ENCODE data around the gene TCAIM. TPM values are rescaled to one million over a fixed set of nuclear protein-coding genes. Genes with fewer than 3 reads are reported as not detected.
"Not testable (repeated sequence)": the region's sequence is repeated elsewhere in the genome, so short reads cannot be mapped to it uniquely, and the experiment has no call there.

Gene TCAIM
- total RNA-seq, 2 experiments from 2014 or later: 14.8 to 17.0 TPM

- intact Hi-C loops (cut with DNase I, micrococcal nuclease); ATAC-seq; H3K4me1 Mint-ChIP-seq; POLR2A ChIA-PET; H3K4me3 Mint-ChIP-seq; DNase-seq; H3K27me3 Mint-ChIP-seq; H3K36me3 Mint-ChIP-seq (ENCODE audit: low read depth); H3K27ac Mint-ChIP-seq; H3K9me3 Mint-ChIP-seq (ENCODE audit: low read depth): not testable (repeated sequence)
- CTCF ChIA-PET: interaction anchor here (0.8 kb wide), 2 partner anchors 40 to 199 kb away, joined by 3 read pairs; no protein-coding TSS in a partner anchor
Measured at GRCh38 chr3:44418118-44418517, 79.6 kb downstream of the TCAIM start.

GRCh38 chr3:44418549-44418948, 80.0 kb downstream of the TCAIM start:
- H3K9me3 Mint-ChIP-seq (ENCODE audit: low read depth): no peaks in the 10 kb centered on the region
- no peaks in the 10 kb centered on the region for H3K27me3 Mint-ChIP-seq
- no peak for DNase-seq
- POLR2A ChIA-PET: no interaction called here
- no peak for ATAC-seq
- no peaks in the 10 kb centered on the region for H3K4me1 Mint-ChIP-seq
- intact Hi-C loops (cut with DNase I, micrococcal nuclease): no loop called here
- no peak overlapping the region for H3K4me3 Mint-ChIP-seq
- no peak overlapping the region for H3K27ac Mint-ChIP-seq
- no peaks in the 10 kb centered on the region for H3K36me3 Mint-ChIP-seq (ENCODE audit: low read depth)
- CTCF ChIA-PET: interaction anchor here (0.8 kb wide), 1 partner anchor 199 kb away, joined by 3 read pairs; no protein-coding TSS in a partner anchor

DNA sequence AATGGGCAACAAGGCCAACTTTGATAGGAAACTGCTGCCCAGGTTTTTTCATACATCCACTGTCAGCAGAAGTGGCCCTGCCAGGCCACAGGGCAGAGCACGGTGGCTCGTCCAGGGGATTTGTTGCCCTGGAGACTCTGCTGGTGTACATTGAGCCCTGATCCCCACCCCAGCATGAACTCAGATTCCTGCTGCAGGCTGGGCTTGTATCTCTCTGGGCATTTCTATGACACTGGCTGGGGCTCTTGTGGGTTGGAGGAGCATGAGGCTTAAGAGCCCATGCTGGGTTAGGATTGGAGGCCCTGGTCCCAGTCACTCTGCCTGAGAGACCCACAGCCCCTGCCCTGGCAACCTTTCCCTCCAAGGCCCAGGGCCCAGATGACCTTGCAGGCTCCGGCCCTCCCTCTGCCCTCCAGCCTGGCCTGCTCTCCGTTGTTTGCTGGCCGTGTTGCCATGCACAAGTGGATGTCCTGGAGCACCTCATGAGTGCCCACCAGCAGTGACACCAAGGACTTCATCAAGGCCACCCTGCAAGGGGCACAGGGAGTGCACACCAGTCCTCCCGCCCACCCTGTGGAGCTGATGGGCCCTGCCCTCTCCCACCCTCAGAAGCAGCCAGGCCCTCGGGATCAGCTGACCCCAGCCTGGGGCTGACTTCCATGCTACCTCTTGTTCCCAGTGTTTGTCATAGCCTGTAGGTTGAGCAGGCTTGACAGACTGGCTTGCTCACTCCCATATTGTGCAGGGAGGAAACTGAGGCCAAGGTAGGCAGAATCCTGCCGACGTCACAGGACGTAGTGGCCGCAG, 80.8 kb downstream of the TCAIM start:
- ATAC-seq (no peak), DNase-seq (no peak)
- H3K27ac Mint-ChIP-seq: no peak overlapping the region
- no peak overlapping the region for H3K4me3 Mint-ChIP-seq
- no peaks in the 10 kb centered on the region for H3K9me3 Mint-ChIP-seq (ENCODE audit: low read depth)
- intact Hi-C loops (cut with DNase I, micrococcal nuclease): no loop called here
- no peaks in the 10 kb centered on the region for H3K27me3 Mint-ChIP-seq
- ChIA-PET POLR2A (no interaction called here), CTCF (no interaction called here)
- no peaks in the 10 kb centered on the region for H3K36me3 Mint-ChIP-seq (ENCODE audit: low read depth)
- no peaks in the 10 kb centered on the region for H3K4me1 Mint-ChIP-seq

DNA sequence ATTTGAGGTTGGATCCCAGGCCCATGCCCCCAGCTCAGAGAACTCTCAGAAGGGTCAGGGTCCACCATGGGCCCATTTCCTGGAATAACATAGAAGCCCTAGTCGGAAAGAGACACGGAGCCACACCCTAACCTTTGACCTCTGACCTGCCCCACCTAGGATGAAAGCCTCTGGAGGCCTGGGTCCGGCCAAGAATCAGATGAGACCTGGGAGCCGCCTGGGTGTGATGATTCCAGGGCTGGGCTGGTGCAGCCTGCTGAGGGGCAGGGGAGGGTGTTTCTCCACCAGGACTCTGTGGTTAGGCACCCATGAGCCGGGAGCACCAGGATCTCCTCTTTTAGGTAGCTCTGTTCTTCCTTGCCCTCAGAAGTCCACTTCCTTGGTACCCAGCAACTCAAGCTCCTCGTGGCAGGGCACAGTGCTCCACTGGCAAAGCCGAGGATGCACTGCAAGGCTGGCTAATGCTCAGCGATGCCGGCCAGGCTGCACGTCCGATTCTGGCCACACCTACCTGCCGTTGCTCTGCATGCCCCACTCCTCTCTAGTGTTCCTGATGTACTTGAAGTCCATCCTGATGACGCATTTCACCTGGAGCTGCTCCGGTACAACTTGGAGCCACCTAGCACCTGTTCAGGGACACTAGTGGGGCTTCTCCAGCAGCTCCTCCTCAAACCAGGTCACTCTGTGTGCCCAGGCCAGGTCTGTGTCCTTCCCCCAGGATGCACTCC, 81.5 kb downstream of the TCAIM start:
- Mint-ChIP-seq H3K4me3 (no peak overlapping the region), H3K4me1 (no peaks in the 10 kb centered on the region), H3K9me3 (ENCODE audit: low read depth) (no peaks in the 10 kb centered on the region), H3K27me3 (no peaks in the 10 kb centered on the region), H3K36me3 (ENCODE audit: low read depth) (no peaks in the 10 kb centered on the region), H3K27ac (no peak overlapping the region)
- no peak for ATAC-seq
- intact Hi-C loops (cut with DNase I, micrococcal nuclease): no loop called here
- no peak for DNase-seq
- ChIA-PET CTCF (no interaction called here), POLR2A (no interaction called here)

DNA sequence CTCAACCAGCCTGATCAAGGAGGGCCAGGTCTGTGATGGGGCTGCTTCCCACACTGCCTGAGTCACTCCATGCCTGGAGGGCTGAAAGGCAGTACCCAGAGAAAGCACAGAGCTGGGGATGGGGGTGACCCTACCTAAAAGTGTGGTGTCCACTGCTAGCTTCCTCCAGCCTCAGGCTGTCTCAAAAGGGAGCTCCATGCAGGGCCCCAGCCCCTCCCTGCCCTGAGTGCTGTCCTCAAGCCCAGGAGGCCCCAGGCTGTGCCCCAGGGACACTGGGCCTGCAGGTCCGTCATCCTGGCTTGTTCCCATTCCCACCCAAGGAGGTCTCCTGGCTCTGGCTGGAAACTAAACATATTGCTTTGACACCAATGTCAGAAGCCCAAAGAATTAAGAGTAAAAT, 82.1 kb downstream of the TCAIM start:
- H3K9me3 Mint-ChIP-seq (ENCODE audit: low read depth): no peaks in the 10 kb centered on the region
- intact Hi-C loops (cut with DNase I, micrococcal nuclease): no loop called here
- no peaks in the 10 kb centered on the region for H3K36me3 Mint-ChIP-seq (ENCODE audit: low read depth)
- no peak for DNase-seq
- POLR2A ChIA-PET: no interaction called here
- ATAC-seq: no peak
- H3K27ac Mint-ChIP-seq: no peak overlapping the region
- H3K4me1 Mint-ChIP-seq: no peaks in the 10 kb centered on the region
- CTCF ChIA-PET: no interaction called here
- no peak overlapping the region for H3K4me3 Mint-ChIP-seq
- no peaks in the 10 kb centered on the region for H3K27me3 Mint-ChIP-seq

- ChIA-PET POLR2A (no interaction called here), CTCF (no interaction called here)
- Mint-ChIP-seq H3K4me3 (no peak overlapping the region), H3K36me3 (ENCODE audit: low read depth) (no peaks in the 10 kb centered on the region), H3K27ac (no peak overlapping the region), H3K4me1 (no peaks in the 10 kb centered on the region), H3K9me3 (ENCODE audit: low read depth) (no peaks in the 10 kb centered on the region), H3K27me3 (no peaks in the 10 kb centered on the region)
- intact Hi-C loops (cut with DNase I, micrococcal nuclease): no loop called here
- ATAC-seq (no peak), DNase-seq (no peak)
Measured at GRCh38 chr3:44421280-44421679, 82.7 kb downstream of the TCAIM start.

DNA sequence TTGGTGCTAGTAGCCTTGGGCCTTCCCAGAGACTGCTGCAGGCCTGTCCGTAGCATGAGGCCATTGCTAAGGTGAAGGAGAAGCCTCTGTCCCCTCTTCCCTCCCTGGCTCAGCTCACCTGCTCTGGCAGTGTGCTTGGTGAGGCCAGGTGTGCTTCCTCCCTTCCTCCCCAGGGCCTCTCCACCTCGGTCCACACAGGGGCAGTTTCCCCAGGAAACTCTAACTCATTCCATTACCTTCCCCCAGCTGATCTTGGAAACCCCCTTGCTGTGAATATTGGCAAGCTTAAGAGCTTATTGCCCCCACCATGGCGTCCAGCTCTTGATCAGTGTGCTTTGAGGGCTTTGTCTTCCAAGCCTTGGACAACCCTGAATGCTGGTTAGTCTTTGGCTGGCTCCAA, 86.2 kb downstream of the TCAIM start:
- H3K4me3 Mint-ChIP-seq: no peak overlapping the region
- no peaks in the 10 kb centered on the region for H3K4me1 Mint-ChIP-seq
- CTCF ChIA-PET: interaction anchor here (0.7 kb wide), 1 partner anchor 478 kb away, joined by 3 read pairs; no protein-coding TSS in a partner anchor
- no peak for ATAC-seq
- DNase-seq: no peak
- intact Hi-C loops (cut with DNase I, micrococcal nuclease): no loop called here
- no peaks in the 10 kb centered on the region for H3K36me3 Mint-ChIP-seq (ENCODE audit: low read depth)
- no peak overlapping the region for H3K27ac Mint-ChIP-seq
- no peaks in the 10 kb centered on the region for H3K27me3 Mint-ChIP-seq
- POLR2A ChIA-PET: interaction anchor here (0.6 kb wide), 1 partner anchor 44 kb away, joined by 3 read pairs; no protein-coding TSS in a partner anchor
- H3K9me3 Mint-ChIP-seq (ENCODE audit: low read depth): no peaks in the 10 kb centered on the region

- no peaks in the 10 kb centered on the region for H3K9me3 Mint-ChIP-seq (ENCODE audit: low read depth)
- intact Hi-C loops (cut with DNase I, micrococcal nuclease): no loop called here
- POLR2A ChIA-PET: no interaction called here
Measured at GRCh38 chr3:44427683-44428082, 89.1 kb downstream of the TCAIM start.

GRCh38 chr3:44428910-44429309, 90.3 kb downstream of the TCAIM start:
- no peaks in the 10 kb centered on the region for H3K36me3 Mint-ChIP-seq (ENCODE audit: low read depth)
- ChIA-PET CTCF (no interaction called here), POLR2A (no interaction called here)
- no peaks in the 10 kb centered on the region for H3K9me3 Mint-ChIP-seq (ENCODE audit: low read depth)
- intact Hi-C loops (cut with DNase I, micrococcal nuclease): no loop called here
- no peak overlapping the region for H3K4me3 Mint-ChIP-seq
- no peak for DNase-seq
- no peaks in the 10 kb centered on the region for H3K27me3 Mint-ChIP-seq
- H3K27ac Mint-ChIP-seq: no peak overlapping the region
- ATAC-seq: no peak
- H3K4me1 Mint-ChIP-seq: no peaks in the 10 kb centered on the region

More at GRCh38 chr3:44427683-44428082, 89.1 kb downstream of the TCAIM start:
- Mint-ChIP-seq H3K27me3 (no peaks in the 10 kb centered on the region), H3K4me3 (no peak overlapping the region), H3K36me3 (ENCODE audit: low read depth) (no peaks in the 10 kb centered on the region), H3K27ac (no peak overlapping the region), H3K4me1 (no peaks in the 10 kb centered on the region)
- no peak for ATAC-seq
- CTCF ChIA-PET: no interaction called here
- DNase-seq: no peak

DNA sequence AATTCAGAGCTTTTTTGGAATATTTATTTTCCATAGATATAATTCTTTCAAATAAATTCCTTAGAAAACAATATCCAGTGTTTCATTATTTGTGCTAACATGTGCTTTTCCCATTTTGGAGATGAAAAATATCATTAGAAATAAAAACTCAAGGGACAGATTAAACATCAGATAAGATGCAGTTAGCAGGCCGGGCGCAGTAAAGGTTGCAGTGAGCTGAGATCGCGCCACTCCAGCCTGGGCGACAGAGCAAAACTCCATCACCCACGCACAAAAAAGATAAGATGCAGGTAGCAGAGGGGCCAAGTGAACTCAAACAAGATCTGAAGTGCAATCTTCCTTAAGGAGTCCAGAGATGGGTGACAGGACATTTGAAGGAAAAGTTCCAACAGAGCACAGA, 90.9 kb downstream of the TCAIM start:
- intact Hi-C loops (cut with DNase I, micrococcal nuclease): no loop called here
- ChIA-PET CTCF (no interaction called here), POLR2A (no interaction called here)
- H3K9me3 Mint-ChIP-seq (ENCODE audit: low read depth): no peaks in the 10 kb centered on the region
- ATAC-seq: no peak
- H3K4me3 Mint-ChIP-seq: no peak overlapping the region
- H3K27me3 Mint-ChIP-seq: no peaks in the 10 kb centered on the region
- H3K27ac Mint-ChIP-seq: no peak overlapping the region
- no peak for DNase-seq
- H3K4me1 Mint-ChIP-seq: no peaks in the 10 kb centered on the region
- H3K36me3 Mint-ChIP-seq (ENCODE audit: low read depth): no peaks in the 10 kb centered on the region

DNA sequence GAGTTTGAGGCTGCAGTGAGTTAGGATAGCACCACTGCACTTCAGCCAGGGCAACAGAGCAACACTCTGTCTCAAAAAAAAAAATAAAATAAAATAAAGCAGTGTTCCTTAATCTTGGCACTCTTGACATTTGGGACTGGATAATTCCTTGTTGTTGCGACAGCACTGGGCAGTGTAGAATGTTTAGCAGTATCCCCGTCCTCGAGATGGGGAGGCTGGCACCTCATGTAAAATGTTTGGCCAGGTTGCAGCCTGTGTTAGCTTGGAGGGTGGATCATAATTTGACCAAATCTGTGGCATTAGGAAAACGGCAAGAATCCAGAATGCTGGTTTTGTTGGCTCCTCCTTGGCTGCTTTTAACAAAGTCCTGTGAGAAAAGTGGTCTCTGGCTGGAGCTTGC, 91.9 kb downstream of the TCAIM start:
- intact Hi-C loops (cut with DNase I, micrococcal nuclease): no loop called here
- H3K27me3 Mint-ChIP-seq: no peaks in the 10 kb centered on the region
- no peaks in the 10 kb centered on the region for H3K36me3 Mint-ChIP-seq (ENCODE audit: low read depth)
- no peaks in the 10 kb centered on the region for H3K9me3 Mint-ChIP-seq (ENCODE audit: low read depth)
- DNase-seq: no peak
- ChIA-PET CTCF (interaction anchor here (0.6 kb wide), 1 partner anchor 128 kb away, joined by 3 read pairs; no protein-coding TSS in a partner anchor), POLR2A (no interaction called here)
- ATAC-seq: no peak
- no peaks in the 10 kb centered on the region for H3K4me1 Mint-ChIP-seq
- no peak overlapping the region for H3K27ac Mint-ChIP-seq
- H3K4me3 Mint-ChIP-seq: no peak overlapping the region

- intact Hi-C loops (cut with DNase I, micrococcal nuclease): no loop called here
- Mint-ChIP-seq H3K4me3 (no peak overlapping the region), H3K27me3 (no peaks in the 10 kb centered on the region), H3K36me3 (ENCODE audit: low read depth) (peaks cover 5% of the 10 kb centered on the region), H3K4me1 (peaks cover 11% of the 10 kb centered on the region), H3K27ac (no peak overlapping the region), H3K9me3 (ENCODE audit: low read depth) (no peaks in the 10 kb centered on the region)
- ATAC-seq (no peak), DNase-seq (no peak)
- ChIA-PET CTCF (no interaction called here), POLR2A (no interaction called here)
Measured at GRCh38 chr3:44434834-44435510, 96.4 kb downstream of the TCAIM start.

All from activated CD4-positive, alpha-beta T cell treated with anti-CD3 and anti-CD28 coated beads for 36 hours (primary cell).